ENCODE measurements around the gene ZNF497.

ZNF497 gene

DNA sequence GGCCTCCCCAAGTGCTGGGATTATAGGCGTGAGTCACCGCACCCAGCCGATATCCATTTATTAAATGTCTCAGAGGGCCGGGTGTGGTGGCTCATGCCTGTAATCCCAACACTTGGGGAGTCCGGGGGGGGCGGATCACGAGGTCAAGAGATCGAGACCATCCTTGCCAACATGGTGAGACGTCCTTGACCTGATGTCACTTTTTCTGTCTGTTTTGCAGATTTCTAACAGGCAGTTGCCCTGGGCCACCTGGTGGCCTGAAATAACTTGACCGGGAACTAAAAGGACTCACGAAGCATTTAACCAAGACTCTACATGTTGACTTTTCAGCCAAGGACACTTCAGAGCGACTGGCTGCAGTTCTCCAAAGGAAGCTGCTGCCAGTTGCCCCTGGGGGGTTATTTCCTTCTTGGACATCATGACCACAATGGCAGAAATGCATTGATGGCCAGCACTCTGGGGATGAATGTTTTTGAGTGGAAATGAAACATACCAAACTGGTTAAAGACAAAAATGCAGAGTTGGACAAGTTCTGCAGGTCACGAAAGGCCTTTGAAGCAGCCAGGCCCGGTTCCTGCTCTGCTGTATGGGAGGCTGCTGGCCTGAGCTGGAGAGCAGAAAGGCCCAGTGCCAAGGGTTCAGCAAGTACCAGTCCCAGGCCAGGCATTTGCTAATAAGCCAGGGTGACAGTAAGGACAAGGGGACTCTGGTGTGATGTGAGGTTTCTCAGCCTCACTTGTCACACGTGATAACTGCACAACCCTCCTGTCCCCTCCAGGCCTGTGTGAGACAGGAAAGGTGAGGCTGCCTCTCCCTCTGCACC is 10.0 kb upstream of the ZNF497 start:
- no peak for TF ChIP-seq CTCF (IDR thresholded peaks at IDR 0.05; ENCODE audit: borderline replicate concordance, insufficient read depth, low read depth, low read length)
- no peak overlapping the region for H3K4me3 ChIP-seq (ENCODE audit: low read depth, low read length)

DNA sequence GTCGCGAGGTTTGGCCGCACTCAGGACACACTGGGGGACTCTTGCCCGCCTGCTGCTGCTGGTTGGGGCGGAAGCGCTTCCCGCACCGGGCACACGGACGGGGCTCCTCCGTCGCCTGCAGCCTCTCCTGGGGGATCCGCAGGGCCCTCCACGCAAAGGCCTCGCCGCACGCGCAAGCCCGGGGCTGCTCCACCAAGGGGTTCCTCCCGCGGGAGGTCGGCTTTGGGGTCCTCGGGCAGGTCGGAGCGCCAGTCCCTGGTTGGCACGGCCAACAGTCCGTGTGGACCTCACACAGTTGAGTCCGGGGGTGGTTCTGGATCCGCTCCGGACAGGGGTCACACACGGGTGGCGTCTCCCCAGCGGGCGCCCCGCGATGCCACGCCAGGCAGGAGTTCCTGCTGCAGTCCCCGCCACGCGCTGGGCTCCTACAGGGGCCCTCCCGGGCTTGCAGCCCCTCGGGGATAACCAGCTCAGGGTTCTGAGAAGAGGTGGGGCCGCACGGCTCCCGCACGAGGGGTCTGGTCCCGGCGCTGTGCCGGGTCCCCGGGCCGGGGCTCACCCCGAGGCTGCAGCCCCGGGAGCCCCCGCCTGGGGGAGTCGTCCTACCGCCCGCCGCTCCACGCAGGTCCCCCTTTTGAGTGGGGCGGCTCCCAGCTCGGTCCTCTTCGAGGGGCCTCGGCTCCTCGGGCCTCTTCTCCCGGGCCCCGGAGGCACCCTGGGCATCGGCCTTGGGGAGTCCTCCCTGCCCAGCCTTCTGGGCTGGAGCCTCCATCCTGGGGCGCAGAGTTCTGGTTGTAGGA is 6.2 kb upstream of the ZNF497 start:
- H3K4me3 ChIP-seq (ENCODE audit: low read depth, low read length), result no peak overlapping the region
- TF ChIP-seq CTCF (IDR thresholded peaks at IDR 0.05; ENCODE audit: borderline replicate concordance, insufficient read depth, low read depth, low read length), result no peak

- TF ChIP-seq CTCF (IDR thresholded peaks at IDR 0.05; ENCODE audit: borderline replicate concordance, insufficient read depth, low read depth, low read length), result no peak
- no peak overlapping the region for H3K4me3 ChIP-seq (ENCODE audit: low read depth, low read length)
These were observed 5.3 kb upstream of the ZNF497 start for GRCh38 chr19:58367698-58368454.

DNA sequence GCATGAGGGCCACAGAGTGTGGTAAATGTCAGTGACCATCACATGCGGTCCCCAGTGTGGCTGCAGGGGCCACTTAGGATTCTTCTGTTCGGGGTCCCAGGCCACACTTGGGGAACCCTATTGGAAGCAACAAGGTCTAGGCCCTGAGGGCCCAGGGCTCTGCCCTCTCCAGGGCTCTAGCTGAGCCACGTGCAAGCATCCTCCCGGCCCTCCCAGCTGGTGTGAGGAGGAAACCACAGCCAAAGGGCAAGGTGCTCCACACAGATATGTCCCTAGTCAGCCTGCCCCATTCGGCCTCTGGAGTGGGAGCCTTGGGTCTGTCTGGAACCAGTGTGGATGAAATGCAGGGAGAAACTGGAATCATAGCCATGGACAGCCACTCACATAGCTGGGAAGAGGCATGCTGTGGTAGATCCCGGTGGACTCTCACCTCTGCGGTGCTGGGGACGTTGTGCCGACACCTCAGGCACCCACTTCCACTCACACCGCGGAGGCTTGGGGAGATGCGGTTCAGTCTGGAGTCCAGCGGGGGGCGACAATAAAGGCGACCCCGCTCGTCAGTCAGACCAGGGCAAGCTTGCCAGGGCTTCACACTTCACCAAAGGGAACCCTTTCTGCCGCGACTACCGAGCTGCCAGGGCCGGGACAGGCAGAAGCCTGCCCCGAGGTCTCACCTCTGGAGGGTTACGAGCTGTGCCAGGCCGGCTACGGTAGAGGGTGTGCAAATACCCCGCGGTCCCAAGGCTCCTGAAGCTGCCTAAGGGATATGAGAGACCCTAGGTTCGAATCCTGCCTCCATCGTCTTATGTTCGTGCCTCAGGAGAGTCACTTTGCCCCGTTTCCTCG is 4.3 kb upstream of the ZNF497 start:
- no peak for TF ChIP-seq CTCF (IDR thresholded peaks at IDR 0.05; ENCODE audit: borderline replicate concordance, insufficient read depth, low read depth, low read length)
- no peak overlapping the region for H3K4me3 ChIP-seq (ENCODE audit: low read depth, low read length)

GRCh38 chr19:58364146-58364545 is 1.6 kb upstream of the ZNF497 start:
- no peak overlapping the region for H3K4me3 ChIP-seq (ENCODE audit: low read depth, low read length)
- no peak for TF ChIP-seq CTCF (IDR thresholded peaks at IDR 0.05; ENCODE audit: borderline replicate concordance, insufficient read depth, low read depth, low read length)

DNA sequence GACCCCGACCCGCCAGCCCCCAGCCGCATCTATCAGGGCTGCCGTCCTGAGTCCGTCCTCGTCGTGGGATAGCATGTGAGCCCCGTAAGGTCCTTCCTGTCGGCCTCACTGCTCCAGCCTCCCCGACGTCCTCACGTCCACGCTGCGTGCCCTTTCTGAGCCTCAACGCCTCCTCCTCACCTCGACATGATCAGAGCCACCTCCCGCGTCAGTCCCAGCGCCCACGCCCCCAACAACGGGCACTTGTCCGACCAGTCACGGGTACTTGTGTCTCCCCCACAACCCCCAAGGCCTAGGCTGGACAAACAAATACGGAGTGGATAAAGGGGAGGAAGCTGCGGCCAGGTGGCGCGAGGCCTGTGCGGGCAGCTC is 665 bp downstream of the ZNF497 start:
- H3K4me3 ChIP-seq (ENCODE audit: low read depth, low read length), result peak overlapping the region; percentile 68
- TF ChIP-seq CTCF (IDR thresholded peaks at IDR 0.05; ENCODE audit: borderline replicate concordance, insufficient read depth, low read depth, low read length), result no peak

Data from GM12875 (cell line).